WTC11 (cell line): Measurements from ENCODE around the gene SIK2. TPM values are rescaled to one million over a fixed set of nuclear protein-coding genes. Genes with fewer than 3 reads are reported as not detected.

ENCODE experiments used
- ATAC-seq: fragments of 200-7000 bp; cut with Tn5 transposase; 2 replicates; pipeline ENCODE4 v1.10.0; 2021; ENCODE audit warnings: mild to moderate bottlenecking, moderate library complexity
- CTCF ChIA-PET: fragments of 300-600 bp; sonication (Branson Sonifier 250); formaldehyde crosslinking; loops from one replicate; lab custom pipeline; 2021; ENCODE audit warnings: antibody characterized with exemption; lab: Charles Lee
- POLR2A ChIA-PET: fragments of 350-600 bp; sonication (Branson Sonifier 250); formaldehyde crosslinking; loops from one replicate; lab custom pipeline; 2021; ENCODE audit warnings: antibody characterized with exemption; lab: Charles Lee
- DNase-seq: peaks from one replicate; pipeline ENCODE4 v3.0.0; 2021; ENCODE audit warnings: low spot score
- H3K27ac Mint-ChIP-seq: 2 replicates; pipeline ENCODE4 v1.8.0; 2021; ENCODE audit warnings: mixed read lengths
- H3K27me3 Mint-ChIP-seq: 2 replicates; pipeline ENCODE4 v1.8.0; 2021; ENCODE audit warnings: low read depth, mild to moderate bottlenecking, moderate library complexity, mixed read lengths
- H3K36me3 Mint-ChIP-seq: 2 replicates; pipeline ENCODE4 v1.8.0; 2021; ENCODE audit warnings: mixed read lengths
- H3K4me1 Mint-ChIP-seq: 2 replicates; pipeline ENCODE4 v1.8.0; 2022; ENCODE audit warnings: mixed read lengths
- H3K4me3 Mint-ChIP-seq: 2 replicates; pipeline ENCODE4 v1.8.0; 2021; ENCODE audit warnings: mild to moderate bottlenecking, moderate library complexity, mixed read lengths
- H3K9me3 Mint-ChIP-seq: 2 replicates; pipeline ENCODE4 v1.8.0; 2021; ENCODE audit warnings: mixed read lengths
- ELF4 ChIP-seq: sonication (generic); formaldehyde crosslinking; IDR thresholded peaks from 2 replicates; pipeline ENCODE4 v1.8.1; 2022; ENCODE audit warnings: low read depth, mild to moderate bottlenecking, moderate library complexity, missing genetic modification reagents
- EMX1 ChIP-seq: fragments of 250-450 bp; sonication (Bioruptor Pico); IDR thresholded peaks from 2 replicates; pipeline ENCODE4 v1.8.0; 2021; ENCODE audit warnings: mild to moderate bottlenecking
- GABPB1 ChIP-seq: sonication (generic); formaldehyde crosslinking; IDR thresholded peaks from 2 replicates; pipeline ENCODE4 v1.8.1; 2023; ENCODE audit warnings: mild to moderate bottlenecking, missing genetic modification reagents
- HMGA2 ChIP-seq: fragments of 250-450 bp; sonication (Bioruptor Pico); IDR thresholded peaks from 2 replicates; pipeline ENCODE4 v1.4.0; 2021; ENCODE audit warnings: mild to moderate bottlenecking, moderate library complexity
- IRF2 ChIP-seq: sonication (generic); formaldehyde crosslinking; IDR thresholded peaks from 2 replicates; pipeline ENCODE4 v1.8.0; 2022; ENCODE audit warnings: low read depth, missing genetic modification reagents, borderline replicate concordance
- JAZF1 ChIP-seq: fragments of 250-450 bp; sonication (Bioruptor Pico); IDR thresholded peaks from 2 replicates; pipeline ENCODE4 v1.9.0; 2021; ENCODE audit warnings: moderate library complexity, mild to moderate bottlenecking, inconsistent platforms
- NFE2L1 ChIP-seq: sonication (generic); formaldehyde crosslinking; IDR thresholded peaks from 2 replicates; pipeline ENCODE4 v1.8.1; 2023; ENCODE audit warnings: missing genetic modification reagents
- RELA ChIP-seq: sonication (generic); formaldehyde crosslinking; IDR thresholded peaks from 2 replicates; pipeline ENCODE4 v1.8.1; 2022; ENCODE audit warnings: missing genetic modification reagents, mild to moderate bottlenecking, borderline replicate concordance
- SMAD3 ChIP-seq: sonication (generic); formaldehyde crosslinking; IDR thresholded peaks from 2 replicates; pipeline ENCODE4 v1.8.0; 2022; ENCODE audit warnings: missing genetic modification reagents, mild to moderate bottlenecking, borderline replicate concordance
- TEAD1 ChIP-seq: sonication (generic); formaldehyde crosslinking; IDR thresholded peaks from 2 replicates; pipeline ENCODE4 v1.8.0; 2022; ENCODE audit warnings: mild to moderate bottlenecking, missing genetic modification reagents
- ZNF138 ChIP-seq: sonication (generic); formaldehyde crosslinking; conservative IDR thresholded peaks from 2 replicates; pipeline ENCODE4 v1.8.1; 2022; ENCODE audit warnings: mild to moderate bottlenecking, moderate library complexity, missing genetic modification reagents
- ZNF263 ChIP-seq: sonication (generic); formaldehyde crosslinking; IDR thresholded peaks from 2 replicates; pipeline ENCODE4 v1.8.1; 2022; ENCODE audit warnings: low read depth, mild to moderate bottlenecking, moderate library complexity, missing genetic modification reagents
- ZNF317 ChIP-seq: sonication (generic); formaldehyde crosslinking; IDR thresholded peaks from 2 replicates; pipeline ENCODE4 v1.8.1; 2023; ENCODE audit warnings: low read depth, mild to moderate bottlenecking, moderate library complexity, missing genetic modification reagents, borderline replicate concordance
- ZNF416 ChIP-seq: fragments of 250-450 bp; sonication (Bioruptor Pico); IDR thresholded peaks from 2 replicates; pipeline ENCODE4 v1.9.0; 2021; ENCODE audit warnings: mild to moderate bottlenecking, inconsistent platforms
- ZNF423 ChIP-seq: fragments of 250-450 bp; sonication (Bioruptor Pico); IDR thresholded peaks from 2 replicates; pipeline ENCODE4 v2.1.2; 2022; ENCODE audit warnings: mild to moderate bottlenecking, moderate library complexity
- total RNA-seq: library from RNA; stranded (reverse); gene quantifications from 3 replicates; pipeline ENCODE4 v1.2.3, GENCODE V29; 2021
- TF ChIP-seq, protein P1 (sequence below): sonication (generic); formaldehyde crosslinking; IDR thresholded peaks from 2 replicates; pipeline ENCODE4 v1.8.0; 2022; ENCODE audit warnings: mild to moderate bottlenecking, missing genetic modification reagents
- TF ChIP-seq, protein P2 (sequence below): sonication (generic); formaldehyde crosslinking; conservative IDR thresholded peaks from 2 replicates; pipeline ENCODE4 v1.8.1; 2022; ENCODE audit warnings: mild to moderate bottlenecking, missing genetic modification reagents
- TF ChIP-seq, protein P3 (sequence below): sonication (generic); formaldehyde crosslinking; IDR thresholded peaks from 2 replicates; pipeline ENCODE4 v1.8.1; 2023; ENCODE audit warnings: mild to moderate bottlenecking, missing genetic modification reagents, borderline replicate concordance
- TF ChIP-seq, protein P4 (sequence below): fragments of 200-600 bp; IDR thresholded peaks from 2 replicates; pipeline ENCODE4 v1.8.0; 2022; ENCODE audit warnings: antibody characterized with exemption
- TF ChIP-seq, protein P5 (sequence below): sonication (generic); formaldehyde crosslinking; IDR thresholded peaks from 2 replicates; pipeline ENCODE4 v1.8.0; 2023; ENCODE audit warnings: mild to moderate bottlenecking, missing genetic modification reagents

SIK2 gene
- total RNA-seq, 1 experiment from 2014 or later, result 7.2 TPM

DNA sequence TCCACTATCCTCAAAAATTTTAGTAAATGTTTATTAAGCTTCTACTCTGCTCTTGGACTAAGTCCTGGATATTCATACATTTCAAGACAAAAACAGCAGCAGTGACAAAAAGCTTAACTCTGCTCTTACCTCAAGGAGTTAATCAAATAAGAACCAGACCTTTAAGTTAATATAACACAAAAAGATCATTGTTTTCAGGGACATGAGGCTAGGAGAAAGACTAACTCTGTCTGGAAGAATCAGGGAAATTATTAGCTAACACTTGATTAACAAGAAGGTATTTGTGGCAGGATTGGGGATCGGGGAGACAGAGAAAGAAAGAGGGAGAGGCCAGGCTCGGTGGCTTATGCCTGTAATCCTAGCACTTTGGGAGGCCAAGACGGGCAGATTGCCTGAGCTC, 89.5 kb downstream of the SIK2 start:
- POLR2A ChIA-PET, result no interaction called here
- no peaks in the 10 kb centered on the region for H3K36me3 Mint-ChIP-seq
- no peaks in the 10 kb centered on the region for H3K27me3 Mint-ChIP-seq
- peak overlapping the region; percentile 22; the same call in 1 of the 2 replicates for H3K27ac Mint-ChIP-seq
- ATAC-seq (no peak), DNase-seq (no peak)
- peaks cover 5% of the 10 kb centered on the region for H3K4me1 Mint-ChIP-seq
- CTCF ChIA-PET, result no interaction called here
- H3K4me3 Mint-ChIP-seq, result no peak overlapping the region
- no peak for TF ChIP-seq NFE2L1 (CRISPR knock-in tag)
- TF ChIP-seq, protein P1, sequence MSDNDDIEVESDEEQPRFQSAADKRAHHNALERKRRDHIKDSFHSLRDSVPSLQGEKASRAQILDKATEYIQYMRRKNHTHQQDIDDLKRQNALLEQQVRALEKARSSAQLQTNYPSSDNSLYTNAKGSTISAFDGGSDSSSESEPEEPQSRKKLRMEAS (CRISPR knock-in tag), result no peak
- no peak for TF ChIP-seq ZNF423 (CRISPR knock-in tag)
- TF ChIP-seq, protein P2, sequence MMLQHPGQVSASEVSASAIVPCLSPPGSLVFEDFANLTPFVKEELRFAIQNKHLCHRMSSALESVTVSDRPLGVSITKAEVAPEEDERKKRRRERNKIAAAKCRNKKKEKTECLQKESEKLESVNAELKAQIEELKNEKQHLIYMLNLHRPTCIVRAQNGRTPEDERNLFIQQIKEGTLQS, result no peak
- no peak for TF ChIP-seq SMAD3
- no peak for TF ChIP-seq TEAD1 (CRISPR knock-in tag)
- no peak for TF ChIP-seq ZNF416 (CRISPR knock-in tag)
- TF ChIP-seq ZNF138 (CRISPR knock-in tag), result no peak
- no peak for TF ChIP-seq ELF4 (CRISPR knock-in tag)
- TF ChIP-seq, protein P3, sequence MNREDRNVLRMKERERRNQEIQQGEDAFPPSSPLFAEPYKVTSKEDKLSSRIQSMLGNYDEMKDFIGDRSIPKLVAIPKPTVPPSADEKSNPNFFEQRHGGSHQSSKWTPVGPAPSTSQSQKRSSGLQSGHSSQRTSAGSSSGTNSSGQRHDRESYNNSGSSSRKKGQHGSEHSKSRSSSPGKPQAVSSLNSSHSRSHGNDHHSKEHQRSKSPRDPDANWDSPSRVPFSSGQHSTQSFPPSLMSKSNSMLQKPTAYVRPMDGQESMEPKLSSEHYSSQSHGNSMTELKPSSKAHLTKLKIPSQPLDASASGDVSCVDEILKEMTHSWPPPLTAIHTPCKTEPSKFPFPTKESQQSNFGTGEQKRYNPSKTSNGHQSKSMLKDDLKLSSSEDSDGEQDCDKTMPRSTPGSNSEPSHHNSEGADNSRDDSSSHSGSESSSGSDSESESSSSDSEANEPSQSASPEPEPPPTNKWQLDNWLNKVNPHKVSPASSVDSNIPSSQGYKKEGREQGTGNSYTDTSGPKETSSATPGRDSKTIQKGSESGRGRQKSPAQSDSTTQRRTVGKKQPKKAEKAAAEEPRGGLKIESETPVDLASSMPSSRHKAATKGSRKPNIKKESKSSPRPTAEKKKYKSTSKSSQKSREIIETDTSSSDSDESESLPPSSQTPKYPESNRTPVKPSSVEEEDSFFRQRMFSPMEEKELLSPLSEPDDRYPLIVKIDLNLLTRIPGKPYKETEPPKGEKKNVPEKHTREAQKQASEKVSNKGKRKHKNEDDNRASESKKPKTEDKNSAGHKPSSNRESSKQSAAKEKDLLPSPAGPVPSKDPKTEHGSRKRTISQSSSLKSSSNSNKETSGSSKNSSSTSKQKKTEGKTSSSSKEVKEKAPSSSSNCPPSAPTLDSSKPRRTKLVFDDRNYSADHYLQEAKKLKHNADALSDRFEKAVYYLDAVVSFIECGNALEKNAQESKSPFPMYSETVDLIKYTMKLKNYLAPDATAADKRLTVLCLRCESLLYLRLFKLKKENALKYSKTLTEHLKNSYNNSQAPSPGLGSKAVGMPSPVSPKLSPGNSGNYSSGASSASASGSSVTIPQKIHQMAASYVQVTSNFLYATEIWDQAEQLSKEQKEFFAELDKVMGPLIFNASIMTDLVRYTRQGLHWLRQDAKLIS (CRISPR knock-in tag), result no peak
- TF ChIP-seq ZNF263 (CRISPR knock-in tag), result no peak
- TF ChIP-seq, protein P4, sequence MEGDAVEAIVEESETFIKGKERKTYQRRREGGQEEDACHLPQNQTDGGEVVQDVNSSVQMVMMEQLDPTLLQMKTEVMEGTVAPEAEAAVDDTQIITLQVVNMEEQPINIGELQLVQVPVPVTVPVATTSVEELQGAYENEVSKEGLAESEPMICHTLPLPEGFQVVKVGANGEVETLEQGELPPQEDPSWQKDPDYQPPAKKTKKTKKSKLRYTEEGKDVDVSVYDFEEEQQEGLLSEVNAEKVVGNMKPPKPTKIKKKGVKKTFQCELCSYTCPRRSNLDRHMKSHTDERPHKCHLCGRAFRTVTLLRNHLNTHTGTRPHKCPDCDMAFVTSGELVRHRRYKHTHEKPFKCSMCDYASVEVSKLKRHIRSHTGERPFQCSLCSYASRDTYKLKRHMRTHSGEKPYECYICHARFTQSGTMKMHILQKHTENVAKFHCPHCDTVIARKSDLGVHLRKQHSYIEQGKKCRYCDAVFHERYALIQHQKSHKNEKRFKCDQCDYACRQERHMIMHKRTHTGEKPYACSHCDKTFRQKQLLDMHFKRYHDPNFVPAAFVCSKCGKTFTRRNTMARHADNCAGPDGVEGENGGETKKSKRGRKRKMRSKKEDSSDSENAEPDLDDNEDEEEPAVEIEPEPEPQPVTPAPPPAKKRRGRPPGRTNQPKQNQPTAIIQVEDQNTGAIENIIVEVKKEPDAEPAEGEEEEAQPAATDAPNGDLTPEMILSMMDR, result no peak
- no peak for TF ChIP-seq HMGA2
- no peak for TF ChIP-seq GABPB1 (CRISPR knock-in tag)
- TF ChIP-seq IRF2 (CRISPR knock-in tag), result no peak
- no peaks in the 10 kb centered on the region for H3K9me3 Mint-ChIP-seq

DNA sequence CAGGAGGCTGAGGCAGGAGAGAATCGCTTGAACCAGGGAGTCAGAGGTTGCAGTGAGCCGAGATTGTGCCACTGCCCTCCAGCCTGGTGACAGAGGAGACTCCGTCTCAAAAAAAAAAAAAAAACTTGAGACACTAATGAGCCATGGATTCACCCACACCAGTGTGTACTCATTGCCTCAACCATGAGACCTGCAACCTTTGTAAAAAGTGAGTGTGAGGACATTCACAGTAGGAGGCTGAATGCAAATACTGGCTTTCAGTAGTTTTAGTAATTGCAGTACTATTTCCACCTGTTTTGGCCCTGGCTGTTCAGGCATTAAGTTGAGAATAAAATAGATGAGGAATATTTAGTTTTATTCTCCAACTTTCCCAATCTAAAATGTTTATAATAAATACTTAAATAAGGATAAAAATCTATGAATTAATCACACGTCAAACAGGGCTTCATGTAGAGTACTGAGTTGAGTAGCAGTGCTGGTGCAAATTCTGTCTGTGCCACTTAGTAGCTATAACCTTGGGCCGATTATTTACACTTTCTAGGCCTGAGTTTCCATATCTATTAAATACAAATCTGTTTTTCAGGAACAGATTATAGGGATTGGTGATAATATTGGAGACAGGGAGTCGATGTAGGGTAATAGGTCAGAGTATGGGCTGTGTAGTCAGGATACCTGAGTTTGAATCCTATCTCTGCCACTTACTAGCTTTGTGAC, 91.1 kb downstream of the SIK2 start:
- H3K27me3 Mint-ChIP-seq, result no peaks in the 10 kb centered on the region
- H3K4me1 Mint-ChIP-seq, result peaks cover 5% of the 10 kb centered on the region
- ChIA-PET CTCF (no interaction called here), POLR2A (no interaction called here)
- no peak for DNase-seq
- peak; percentile 28; the same call in 1 of the 2 replicates for ATAC-seq
- TF ChIP-seq EMX1 (no peak), ZNF317 (CRISPR knock-in tag) (no peak), RELA (CRISPR knock-in tag) (no peak), JAZF1 (CRISPR knock-in tag) (no peak), ZNF416 (CRISPR knock-in tag) (no peak)
- TF ChIP-seq, protein P5, sequence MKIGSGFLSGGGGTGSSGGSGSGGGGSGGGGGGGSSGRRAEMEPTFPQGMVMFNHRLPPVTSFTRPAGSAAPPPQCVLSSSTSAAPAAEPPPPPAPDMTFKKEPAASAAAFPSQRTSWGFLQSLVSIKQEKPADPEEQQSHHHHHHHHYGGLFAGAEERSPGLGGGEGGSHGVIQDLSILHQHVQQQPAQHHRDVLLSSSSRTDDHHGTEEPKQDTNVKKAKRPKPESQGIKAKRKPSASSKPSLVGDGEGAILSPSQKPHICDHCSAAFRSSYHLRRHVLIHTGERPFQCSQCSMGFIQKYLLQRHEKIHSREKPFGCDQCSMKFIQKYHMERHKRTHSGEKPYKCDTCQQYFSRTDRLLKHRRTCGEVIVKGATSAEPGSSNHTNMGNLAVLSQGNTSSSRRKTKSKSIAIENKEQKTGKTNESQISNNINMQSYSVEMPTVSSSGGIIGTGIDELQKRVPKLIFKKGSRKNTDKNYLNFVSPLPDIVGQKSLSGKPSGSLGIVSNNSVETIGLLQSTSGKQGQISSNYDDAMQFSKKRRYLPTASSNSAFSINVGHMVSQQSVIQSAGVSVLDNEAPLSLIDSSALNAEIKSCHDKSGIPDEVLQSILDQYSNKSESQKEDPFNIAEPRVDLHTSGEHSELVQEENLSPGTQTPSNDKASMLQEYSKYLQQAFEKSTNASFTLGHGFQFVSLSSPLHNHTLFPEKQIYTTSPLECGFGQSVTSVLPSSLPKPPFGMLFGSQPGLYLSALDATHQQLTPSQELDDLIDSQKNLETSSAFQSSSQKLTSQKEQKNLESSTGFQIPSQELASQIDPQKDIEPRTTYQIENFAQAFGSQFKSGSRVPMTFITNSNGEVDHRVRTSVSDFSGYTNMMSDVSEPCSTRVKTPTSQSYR (CRISPR knock-in tag), result no peak
- TF ChIP-seq, protein P3 (CRISPR knock-in tag), result no peak
- no peaks in the 10 kb centered on the region for H3K36me3 Mint-ChIP-seq
- H3K27ac Mint-ChIP-seq, result no peak overlapping the region
- no peaks in the 10 kb centered on the region for H3K9me3 Mint-ChIP-seq
- H3K4me3 Mint-ChIP-seq, result no peak overlapping the region
